ENCODE results near the gene AGBL1. TPM values are rescaled to one million over a fixed set of nuclear protein-coding genes. Genes with fewer than 3 reads are reported as not detected.

AGBL1 gene
- total and polyA plus RNA-seq, 4 donors, result not detected

DNA sequence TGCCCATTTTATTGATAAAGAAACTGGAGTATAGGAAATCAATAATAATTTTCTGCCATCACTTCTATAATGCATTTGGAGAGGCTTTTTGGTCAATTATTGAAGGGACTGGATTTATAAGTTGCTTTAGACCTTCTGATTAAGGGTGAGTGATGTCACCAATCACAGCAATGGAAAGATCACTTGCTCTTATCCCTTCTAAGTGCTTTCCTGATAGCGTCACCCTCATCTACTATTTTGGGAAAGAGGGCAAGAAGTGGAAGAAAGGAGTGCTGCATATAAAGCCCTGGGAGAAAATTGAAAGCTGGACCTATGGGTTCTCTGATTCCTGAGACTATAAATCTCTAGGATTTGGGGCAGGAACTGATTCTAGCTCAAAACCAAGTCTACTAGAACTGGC, 771.3 kb downstream of the AGBL1 start:
- peaks cover 0 to 3% (median 0%) of the 10 kb centered on the region in 4 donors for H3K27me3 ChIP-seq (ENCODE audit: control insufficient read depth in 4 of 4, insufficient read depth in 4 of 4, low read length in 3 of 4)
- 65% methylated on average over 1 of the region's 1 CpG for WGBS
- no peak overlapping the region for H3K9ac ChIP-seq (ENCODE audit: low read depth in 1 of 2, low read length in 2 of 2)
- no peak overlapping the region for H3K4me3 ChIP-seq (ENCODE audit: low read depth in 1 of 3, low read length in 3 of 3)
- no peaks in the 10 kb centered on the region for H3K9me3 ChIP-seq (ENCODE audit: control insufficient read depth in 4 of 4, low read length in 3 of 4)
- TF ChIP-seq, protein P1, sequence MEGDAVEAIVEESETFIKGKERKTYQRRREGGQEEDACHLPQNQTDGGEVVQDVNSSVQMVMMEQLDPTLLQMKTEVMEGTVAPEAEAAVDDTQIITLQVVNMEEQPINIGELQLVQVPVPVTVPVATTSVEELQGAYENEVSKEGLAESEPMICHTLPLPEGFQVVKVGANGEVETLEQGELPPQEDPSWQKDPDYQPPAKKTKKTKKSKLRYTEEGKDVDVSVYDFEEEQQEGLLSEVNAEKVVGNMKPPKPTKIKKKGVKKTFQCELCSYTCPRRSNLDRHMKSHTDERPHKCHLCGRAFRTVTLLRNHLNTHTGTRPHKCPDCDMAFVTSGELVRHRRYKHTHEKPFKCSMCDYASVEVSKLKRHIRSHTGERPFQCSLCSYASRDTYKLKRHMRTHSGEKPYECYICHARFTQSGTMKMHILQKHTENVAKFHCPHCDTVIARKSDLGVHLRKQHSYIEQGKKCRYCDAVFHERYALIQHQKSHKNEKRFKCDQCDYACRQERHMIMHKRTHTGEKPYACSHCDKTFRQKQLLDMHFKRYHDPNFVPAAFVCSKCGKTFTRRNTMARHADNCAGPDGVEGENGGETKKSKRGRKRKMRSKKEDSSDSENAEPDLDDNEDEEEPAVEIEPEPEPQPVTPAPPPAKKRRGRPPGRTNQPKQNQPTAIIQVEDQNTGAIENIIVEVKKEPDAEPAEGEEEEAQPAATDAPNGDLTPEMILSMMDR (IDR thresholded peaks at IDR 0.05; ENCODE audit: low read depth, low read length, missing input control), result no peak
- TF ChIP-seq EGR1 (IDR thresholded peaks at IDR 0.05; ENCODE audit: low read depth in 2 of 2) (no peak), HNF4G (IDR thresholded peaks at IDR 0.05) (no peak), FOXA1 (IDR thresholded peaks at IDR 0.05) (no peak), SP1 (IDR thresholded peaks at IDR 0.05) (no peak), RXRA (IDR thresholded peaks at IDR 0.05) (no peak), JUND (IDR thresholded peaks at IDR 0.05) (no peak), TAF1 (conservative IDR thresholded peaks at IDR 0.05) (no peak), FOXA2 (IDR thresholded peaks at IDR 0.05) (no peak), GABPA (IDR thresholded peaks at IDR 0.05 in 1 of 2, conservative IDR thresholded peaks at IDR 0.05 in 1 of 2) (no peak)
- TF ChIP-seq, protein P2, sequence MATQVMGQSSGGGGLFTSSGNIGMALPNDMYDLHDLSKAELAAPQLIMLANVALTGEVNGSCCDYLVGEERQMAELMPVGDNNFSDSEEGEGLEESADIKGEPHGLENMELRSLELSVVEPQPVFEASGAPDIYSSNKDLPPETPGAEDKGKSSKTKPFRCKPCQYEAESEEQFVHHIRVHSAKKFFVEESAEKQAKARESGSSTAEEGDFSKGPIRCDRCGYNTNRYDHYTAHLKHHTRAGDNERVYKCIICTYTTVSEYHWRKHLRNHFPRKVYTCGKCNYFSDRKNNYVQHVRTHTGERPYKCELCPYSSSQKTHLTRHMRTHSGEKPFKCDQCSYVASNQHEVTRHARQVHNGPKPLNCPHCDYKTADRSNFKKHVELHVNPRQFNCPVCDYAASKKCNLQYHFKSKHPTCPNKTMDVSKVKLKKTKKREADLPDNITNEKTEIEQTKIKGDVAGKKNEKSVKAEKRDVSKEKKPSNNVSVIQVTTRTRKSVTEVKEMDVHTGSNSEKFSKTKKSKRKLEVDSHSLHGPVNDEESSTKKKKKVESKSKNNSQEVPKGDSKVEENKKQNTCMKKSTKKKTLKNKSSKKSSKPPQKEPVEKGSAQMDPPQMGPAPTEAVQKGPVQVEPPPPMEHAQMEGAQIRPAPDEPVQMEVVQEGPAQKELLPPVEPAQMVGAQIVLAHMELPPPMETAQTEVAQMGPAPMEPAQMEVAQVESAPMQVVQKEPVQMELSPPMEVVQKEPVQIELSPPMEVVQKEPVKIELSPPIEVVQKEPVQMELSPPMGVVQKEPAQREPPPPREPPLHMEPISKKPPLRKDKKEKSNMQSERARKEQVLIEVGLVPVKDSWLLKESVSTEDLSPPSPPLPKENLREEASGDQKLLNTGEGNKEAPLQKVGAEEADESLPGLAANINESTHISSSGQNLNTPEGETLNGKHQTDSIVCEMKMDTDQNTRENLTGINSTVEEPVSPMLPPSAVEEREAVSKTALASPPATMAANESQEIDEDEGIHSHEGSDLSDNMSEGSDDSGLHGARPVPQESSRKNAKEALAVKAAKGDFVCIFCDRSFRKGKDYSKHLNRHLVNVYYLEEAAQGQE (IDR thresholded peaks at IDR 0.05), result no peak
- TF ChIP-seq, protein P3, sequence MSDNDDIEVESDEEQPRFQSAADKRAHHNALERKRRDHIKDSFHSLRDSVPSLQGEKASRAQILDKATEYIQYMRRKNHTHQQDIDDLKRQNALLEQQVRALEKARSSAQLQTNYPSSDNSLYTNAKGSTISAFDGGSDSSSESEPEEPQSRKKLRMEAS (IDR thresholded peaks at IDR 0.05), result no peak
- TF ChIP-seq, protein P4, sequence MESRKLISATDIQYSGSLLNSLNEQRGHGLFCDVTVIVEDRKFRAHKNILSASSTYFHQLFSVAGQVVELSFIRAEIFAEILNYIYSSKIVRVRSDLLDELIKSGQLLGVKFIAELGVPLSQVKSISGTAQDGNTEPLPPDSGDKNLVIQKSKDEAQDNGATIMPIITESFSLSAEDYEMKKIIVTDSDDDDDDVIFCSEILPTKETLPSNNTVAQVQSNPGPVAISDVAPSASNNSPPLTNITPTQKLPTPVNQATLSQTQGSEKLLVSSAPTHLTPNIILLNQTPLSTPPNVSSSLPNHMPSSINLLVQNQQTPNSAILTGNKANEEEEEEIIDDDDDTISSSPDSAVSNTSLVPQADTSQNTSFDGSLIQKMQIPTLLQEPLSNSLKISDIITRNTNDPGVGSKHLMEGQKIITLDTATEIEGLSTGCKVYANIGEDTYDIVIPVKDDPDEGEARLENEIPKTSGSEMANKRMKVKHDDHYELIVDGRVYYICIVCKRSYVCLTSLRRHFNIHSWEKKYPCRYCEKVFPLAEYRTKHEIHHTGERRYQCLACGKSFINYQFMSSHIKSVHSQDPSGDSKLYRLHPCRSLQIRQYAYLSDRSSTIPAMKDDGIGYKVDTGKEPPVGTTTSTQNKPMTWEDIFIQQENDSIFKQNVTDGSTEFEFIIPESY (IDR thresholded peaks at IDR 0.05), result no peak
- TF ChIP-seq, protein P5, sequence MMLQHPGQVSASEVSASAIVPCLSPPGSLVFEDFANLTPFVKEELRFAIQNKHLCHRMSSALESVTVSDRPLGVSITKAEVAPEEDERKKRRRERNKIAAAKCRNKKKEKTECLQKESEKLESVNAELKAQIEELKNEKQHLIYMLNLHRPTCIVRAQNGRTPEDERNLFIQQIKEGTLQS (IDR thresholded peaks at IDR 0.05), result no peak
- H3K36me3 ChIP-seq (ENCODE audit: control insufficient read depth in 4 of 4, insufficient read depth in 3 of 4, low read depth in 1 of 4, low read length in 3 of 4), result no peaks in the 10 kb centered on the region
- H3K4me1 ChIP-seq (ENCODE audit: control insufficient read depth in 4 of 4, insufficient read depth in 4 of 4, low read length in 3 of 4), result no peaks in the 10 kb centered on the region
- no peak overlapping the region for H3K27ac ChIP-seq (ENCODE audit: low read depth in 1 of 2, low read length in 2 of 2)
- no peak for DNase-seq (ENCODE audit: low spot score)

DNA sequence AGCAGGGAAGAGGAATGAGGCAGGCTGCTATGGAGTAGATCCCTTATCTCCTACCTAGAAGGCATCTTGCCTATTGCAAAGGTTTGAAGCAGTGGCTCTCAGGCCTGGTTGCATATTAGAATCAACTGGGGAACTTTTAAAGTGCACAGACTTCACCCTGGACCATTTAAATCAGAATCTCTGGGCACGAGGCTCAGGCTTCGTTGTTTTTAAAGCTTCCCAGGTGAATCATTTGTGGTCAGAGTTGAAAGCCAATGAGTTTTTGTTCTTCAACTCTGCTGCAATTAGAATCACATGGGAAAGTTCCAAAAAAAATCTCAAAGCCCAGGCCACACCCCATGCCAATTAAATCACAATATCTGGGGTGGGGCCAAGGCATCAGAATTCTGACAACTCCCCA, 773.1 kb downstream of the AGBL1 start:
- Histone ChIP-seq H3K9me3 (ENCODE audit: control insufficient read depth in 4 of 4, low read length in 3 of 4) (no peaks in the 10 kb centered on the region), H3K9ac (ENCODE audit: low read depth in 1 of 2, low read length in 2 of 2) (no peak overlapping the region), H3K4me1 (ENCODE audit: control insufficient read depth in 4 of 4, insufficient read depth in 4 of 4, low read length in 3 of 4) (no peaks in the 10 kb centered on the region), H3K4me3 (ENCODE audit: low read depth in 1 of 3, low read length in 3 of 3) (no peak overlapping the region), H3K36me3 (ENCODE audit: control insufficient read depth in 4 of 4, insufficient read depth in 3 of 4, low read depth in 1 of 4, low read length in 3 of 4) (no peaks in the 10 kb centered on the region), H3K27me3 (ENCODE audit: control insufficient read depth in 4 of 4, insufficient read depth in 4 of 4, low read length in 3 of 4) (peaks cover 0 to 3% (median 0%) of the 10 kb centered on the region in 4 donors), H3K27ac (ENCODE audit: low read depth in 1 of 2, low read length in 2 of 2) (no peak overlapping the region)
- no peak for DNase-seq (ENCODE audit: low spot score)
- WGBS, result 66% methylated on average over 2 of the region's 2 CpGs
- TF ChIP-seq RAD21 (IDR thresholded peaks at IDR 0.05) (no peak), YY1 (IDR thresholded peaks at IDR 0.05) (no peak), SP1 (IDR thresholded peaks at IDR 0.05) (no peak), GABPA (IDR thresholded peaks at IDR 0.05 in 1 of 2, conservative IDR thresholded peaks at IDR 0.05 in 1 of 2) (no peak), EGR1 (IDR thresholded peaks at IDR 0.05; ENCODE audit: low read depth in 2 of 2) (no peak), FOXA1 (IDR thresholded peaks at IDR 0.05) (no peak), RXRA (IDR thresholded peaks at IDR 0.05) (no peak), HNF4A (conservative IDR thresholded peaks at IDR 0.05) (no peak), TAF1 (conservative IDR thresholded peaks at IDR 0.05) (no peak)
- TF ChIP-seq, protein P1 (IDR thresholded peaks at IDR 0.05; ENCODE audit: low read depth, low read length, missing input control), result no peak
- TF ChIP-seq, protein P5 (IDR thresholded peaks at IDR 0.05), result no peak
- TF ChIP-seq, protein P2 (IDR thresholded peaks at IDR 0.05), result no peak
